HepG2 (cell line): ENCODE results near the gene MRLN. TPM values are rescaled to one million over a fixed set of nuclear protein-coding genes. Genes with fewer than 3 reads are reported as not detected.
A peak's percentile ranks its signal among the peaks of the same experiment; 100 is the strongest.

Experiments used
- ATAC-seq: fragments of 200-7000 bp; cut with Tn5 transposase; 3 replicates; pipeline ENCODE4 v1.9.1; 2020; ENCODE audit warnings: mild to moderate bottlenecking, moderate library complexity
- BruUV-seq: library from RNA; stranded (reverse); fragments of 400-500 nt; replicated peaks from 2 replicates; lab custom pipeline; 2021; lab: Mats Ljungman, UMichigan
- CTCF ChIA-PET: fragments of 300-600 bp; formaldehyde crosslinking; extraction: SDS; loops from one replicate; lab custom pipeline; 2021; ENCODE audit warnings: low total read pairs, inconsistent platforms, low intra/inter-chr PET ratio; lab: Yijun Ruan, JAX
- POLR2A ChIA-PET: fragments of 350-600 bp; sonication (Branson Sonifier 250); formaldehyde crosslinking; loops from one replicate; lab custom pipeline; 2020; ENCODE audit warnings: antibody characterized with exemption, inconsistent platforms; lab: Yijun Ruan, JAX
- DNase-seq: peaks from one replicate; pipeline ENCODE4 v3.0.0-alpha.2; 2015; ENCODE audit warnings: low spot score
- FAIRE-seq: peaks from 3 replicates; lab custom pipeline; 2011; peaks lifted over from hg19 to GRCh38; lab: Jason Lieb, UNC
- H2AFZ ChIP-seq: one replicate; pipeline ENCODE4 v1.6.1; 2011; ENCODE audit warnings: low read length, inconsistent platforms
- H3K27ac ChIP-seq: fragments of 300-600 bp; 3 replicates; pipeline ENCODE4 v1.8.0; 2011; ENCODE audit warnings: mixed run types, mild to moderate bottlenecking, mixed read lengths, low read length, inconsistent platforms; ENCODE audit not compliant: insufficient read depth; ENCODE audit errors: extremely low read length
- H3K27me3 ChIP-seq, 2 experiments: fragments of 200-600 bp in 1 of 2; 2 replicates in 1 of 2; 3 replicates in 1 of 2; pipeline versions ENCODE4 v1.6.0 to v1.8.0; 2011; ENCODE audit warnings: low read length in 2 of 2, mild to moderate bottlenecking in 2 of 2, moderate library complexity in 2 of 2, inconsistent platforms in 1 of 2; ENCODE audit not compliant: insufficient read depth in 2 of 2, control insufficient read depth in 1 of 2
- H3K36me3 ChIP-seq, 2 experiments: fragments of 200-600 bp in 1 of 2; replicated peaks in 1 of 2; 2 replicates in 1 of 2; 3 replicates in 1 of 2; pipeline versions ENCODE4 v1.5.1 to v1.8.0; 2011; ENCODE audit warnings: low read length in 2 of 2, inconsistent platforms in 1 of 2; ENCODE audit not compliant: insufficient read depth in 2 of 2, control insufficient read depth in 1 of 2
- H3K4me1 ChIP-seq: 2 replicates; pipeline ENCODE4 v1.5.1; 2012; ENCODE audit warnings: low read length, inconsistent platforms; ENCODE audit not compliant: insufficient read depth
- H3K4me2 ChIP-seq: 2 replicates; pipeline ENCODE4 v1.6.0; 2011; ENCODE audit warnings: low read depth, low read length, inconsistent platforms
- H3K4me3 ChIP-seq, 3 experiments: fragments of 200-600 bp in 1 of 3; sonication (generic), shearing (Covaris generic) in 1 of 3; replicated peaks in 1 of 3; 2 replicates each; pipeline ENCODE4 v1.5.1; 2011 to 2016; ENCODE audit warnings: low read length in 3 of 3, inconsistent platforms in 2 of 3, low read depth in 2 of 3, mild to moderate bottlenecking in 2 of 3, control low read depth in 1 of 3, mixed read lengths in 1 of 3; ENCODE audit not compliant: insufficient read depth in 1 of 3
- H3K79me2 ChIP-seq: one replicate; pipeline ENCODE4 v1.6.1; 2011; ENCODE audit warnings: low read length, inconsistent platforms; ENCODE audit not compliant: insufficient read depth
- H3K9ac ChIP-seq: 2 replicates; pipeline ENCODE4 v1.6.0; 2011; ENCODE audit warnings: mild to moderate bottlenecking, low read depth, low read length, inconsistent platforms; ENCODE audit not compliant: insufficient read depth
- H3K9me3 ChIP-seq: 2 replicates; pipeline ENCODE4 v1.5.1; 2012; ENCODE audit warnings: mild to moderate bottlenecking, low read length
- H4K20me1 ChIP-seq: 2 replicates; pipeline ENCODE4 v1.6.0; 2011; ENCODE audit warnings: inconsistent platforms, mild to moderate bottlenecking, low read length, moderate library complexity; ENCODE audit not compliant: insufficient read depth
- ATF7 ChIP-seq, 2 experiments: fragments of 450-650 bp in 1 of 2; sonication (generic) in 1 of 2; formaldehyde crosslinking in 1 of 2; IDR thresholded peaks; 2 replicates each; pipeline versions ENCODE4 v1.4.0 to v1.6.1; 2016 to 2020; ENCODE audit warnings: antibody characterized with exemption in 1 of 2, mild to moderate bottlenecking in 1 of 2, missing genetic modification reagents in 1 of 2
- CBX1 ChIP-seq: IDR thresholded peaks from one replicate; pipeline ENCODE4 v1.6.1; 2016; ENCODE audit warnings: antibody characterized with exemption, low read depth
- CEBPB ChIP-seq: IDR thresholded peaks from 2 replicates; pipeline ENCODE4 v1.6.1; 2011; ENCODE audit warnings: low read depth, low read length, improper control_type of control experiment, borderline replicate concordance
- ERF ChIP-seq: IDR thresholded peaks from 2 replicates; pipeline ENCODE4 v1.6.1; 2018; ENCODE audit warnings: missing biosample characterization, missing genetic modification reagents
- FOXA1 ChIP-seq, 2 experiments: fragments of 450-650 bp in 1 of 2; sonication (generic) in 1 of 2; formaldehyde crosslinking in 1 of 2; IDR thresholded peaks; 2 replicates each; pipeline versions ENCODE4 v1.4.0 to v1.6.1; 2016 to 2020; ENCODE audit warnings: missing genetic modification reagents in 1 of 2
- HNRNPK ChIP-seq: fragments of 200-400 bp; formaldehyde crosslinking; IDR thresholded peaks from 2 replicates; pipeline ENCODE4 v1.6.1; 2018; ENCODE audit warnings: low read length, low read depth, moderate library complexity, mild to moderate bottlenecking; ENCODE audit not compliant: poor library complexity, severe bottlenecking
- KLF12 ChIP-seq: sonication (generic); formaldehyde crosslinking; IDR thresholded peaks from 2 replicates; pipeline ENCODE4 v1.4.0; 2020; ENCODE audit warnings: missing genetic modification reagents, borderline replicate concordance
- KLF15 ChIP-seq: sonication (generic); formaldehyde crosslinking; IDR thresholded peaks from 2 replicates; pipeline ENCODE4 v1.8.1; 2023; ENCODE audit warnings: borderline replicate concordance, mild to moderate bottlenecking, inconsistent platforms, missing genetic modification reagents, mixed read lengths
- PCBP1 ChIP-seq: fragments of 200-400 bp; formaldehyde crosslinking; IDR thresholded peaks from 2 replicates; pipeline ENCODE4 v1.6.1; 2017; ENCODE audit warnings: mild to moderate bottlenecking, low read depth, low read length, borderline replicate concordance
- PCBP2 ChIP-seq: fragments of 200-400 bp; formaldehyde crosslinking; optimal IDR thresholded peaks from 2 replicates; pipeline ENCODE3; 2018; ENCODE audit warnings: low read length, low read depth; ENCODE audit not compliant: poor library complexity, severe bottlenecking
- RXRA ChIP-seq: sonication (generic); formaldehyde crosslinking; IDR thresholded peaks from 2 replicates; pipeline ENCODE4 v1.5.1; 2020; ENCODE audit warnings: missing genetic modification reagents
- ZBTB14 ChIP-seq: sonication (generic); formaldehyde crosslinking; IDR thresholded peaks from 2 replicates; pipeline ENCODE4 v1.4.0; 2020; ENCODE audit warnings: missing genetic modification reagents
- ZNF484 ChIP-seq: sonication (generic); formaldehyde crosslinking; IDR thresholded peaks from 2 replicates; pipeline ENCODE4 v1.5.1; 2020; ENCODE audit warnings: mild to moderate bottlenecking, low read depth, missing genetic modification reagents, borderline replicate concordance
- ZNF605 ChIP-seq: sonication (generic); formaldehyde crosslinking; IDR thresholded peaks from 2 replicates; pipeline ENCODE4 v1.8.0; 2022; ENCODE audit warnings: mild to moderate bottlenecking, missing genetic modification reagents
- ZNF7 ChIP-seq: IDR thresholded peaks from 2 replicates; pipeline ENCODE4 v1.6.1; 2016; ENCODE audit warnings: missing biosample characterization, missing genetic modification reagents
- ZNF775 ChIP-seq: sonication (generic); formaldehyde crosslinking; IDR thresholded peaks from 2 replicates; pipeline ENCODE4 v1.4.0; 2020; ENCODE audit warnings: missing genetic modification reagents, mild to moderate bottlenecking, moderate library complexity, borderline replicate concordance
- ZSCAN5A ChIP-seq: sonication (generic); formaldehyde crosslinking; IDR thresholded peaks from 2 replicates; pipeline ENCODE4 v1.8.0; 2022; ENCODE audit warnings: mild to moderate bottlenecking, missing genetic modification reagents, borderline replicate concordance
- WGBS: methylation state at CpG from one replicate; pipeline ENCODE4 v1.1.6; 2017; ENCODE audit warnings: low lambda C conversion rate; 5-methylcytosine and 5-hydroxymethylcytosine counted together
- in situ Hi-C: cut with HindIII; loops from 2 replicates; pipeline ENCODE4 v1.10.0; 2017; ENCODE audit warnings: low pct_unique_long_range_greater_than_20kb; ENCODE audit not compliant: extremely low pct_ligation_motif_present
- intact Hi-C: fragments of 100-400 bp; cut with micrococcal nuclease; formaldehyde crosslinking; loops from one replicate; pipeline ENCODE4 v1.10.0; 2022; ENCODE audit not compliant: unreplicated experiment
- polyA plus RNA-seq, 8 experiments: library from polyadenylated mRNA; depleted of rRNA in 3 of 8; stranded (reverse) in 7 of 8; unstranded in 1 of 8; fragments of >200 nt; fragmentation: Illumina TruSeq in 4 of 8; extraction: Trizol in 4 of 8; gene quantifications; 2 replicates each; pipeline versions ENCODE4 v1.2.1 to v1.2.3, GENCODE V29; 2011 to 2016; ENCODE audit warnings: low read depth in 4 of 8, missing spikeins in 1 of 8, mixed read lengths in 1 of 8; ENCODE audit not compliant: insufficient read depth in 1 of 8
- total RNA-seq, 5 experiments: library from RNA; depleted of rRNA; stranded (reverse); fragments of >200 nt; fragmentation: Illumina TruSeq; extraction: Trizol; gene quantifications; 2 replicates each; pipeline ENCODE4 v1.2.3, GENCODE V29; 2016; ENCODE audit warnings: low read depth in 1 of 5

The MRLN gene
- total and polyA plus RNA-seq, 2 of the 13 experiments (the other 11 are each of a cell fraction or from before 2014, with no cell fraction given): not detected

GRCh38 chr10:59706851-59707797 lies 46.1 kb downstream of the MRLN start:
- Histone ChIP-seq H2AFZ (no peak overlapping the region), H3K4me1 (peaks cover 18% of the 10 kb centered on the region), H3K9ac (no peak overlapping the region), H3K27ac (no peak overlapping the region), H3K4me2 (no peak overlapping the region), H3K9me3 (no peaks in the 10 kb centered on the region), H3K27me3 (peaks cover 3 to 41% of the 10 kb centered on the region in 2 experiments; a peak in 3 of 5 replicates), H3K4me3 (no peak overlapping the region), H3K79me2 (no peaks in the 10 kb centered on the region), H4K20me1 (no peaks in the 10 kb centered on the region), H3K36me3 (no peaks in the 10 kb centered on the region)
- no peak for TF ChIP-seq CBX1
- TF ChIP-seq FOXA1 (IDR thresholded peaks at IDR 0.05): no peak
- no peak for TF ChIP-seq FOXA1 (CRISPR knock-in tag; IDR thresholded peaks at IDR 0.05)
- peak; percentile 16; the same call in 1 of the 2 replicates for TF ChIP-seq ATF7 (IDR thresholded peaks at IDR 0.05)
- no peak for TF ChIP-seq ATF7 (CRISPR knock-in tag; IDR thresholded peaks at IDR 0.05)
- TF ChIP-seq ZNF775 (CRISPR knock-in tag): no peak
- TF ChIP-seq ZBTB14 (CRISPR knock-in tag): no peak
- no peak for TF ChIP-seq RXRA (CRISPR knock-in tag)
- TF ChIP-seq PCBP1: 0 out of 2 replicates have a peak, but pooled peaks have one; percentile 80
- TF ChIP-seq ZNF484 (CRISPR knock-in tag): no peak
- TF ChIP-seq KLF15 (CRISPR knock-in tag): no peak
- TF ChIP-seq ZNF7 (CRISPR knock-in tag): no peak
- peak; percentile 97 for TF ChIP-seq HNRNPK
- TF ChIP-seq KLF12 (CRISPR knock-in tag): no peak
- TF ChIP-seq ZSCAN5A (CRISPR knock-in tag): no peak
- TF ChIP-seq ERF (CRISPR knock-in tag): no peak
- TF ChIP-seq PCBP2: peak; percentile 54
- TF ChIP-seq CEBPB: peak; percentile 2; the same call in 1 of the 2 replicates
- no peak for TF ChIP-seq ZNF605 (CRISPR knock-in tag)
- no TSS peak for BruUV-seq
- ChIA-PET POLR2A (no interaction called here), CTCF (no interaction called here)
- no peak for FAIRE-seq
- intact Hi-C loops: no loop called here
- in situ Hi-C loops: no loop called here
- no peak for DNase-seq
- WGBS: 61% methylated on average over 8 of the region's 8 CpGs
- no peak for ATAC-seq
